Tibial artery (tissue), 4 donors: ENCODE results near the gene BLACAT1.

Source experiments
- DNase-seq, 2 donors: peaks; one replicate each; pipeline ENCODE4 v3.0.0-alpha.2; 2019
- H3K27ac ChIP-seq, 2 donors: fragments of 200-600 bp; sonication (generic) in 1 of 2; 1 replicate in 1 of 2; 2 replicates in 1 of 2; pipeline ENCODE4 v1.5.1; 2018 to 2019; ENCODE audit warnings: mild to moderate bottlenecking in 1 of 2
- H3K27me3 ChIP-seq, 2 donors: fragments of 200-600 bp; sonication (generic) in 1 of 2; one replicate each; pipeline versions ENCODE4 v1.5.1 to v1.6.0; 2016 to 2019
- H3K36me3 ChIP-seq, 3 donors: fragments of 200-600 bp; sonication (generic) in 2 of 3; one replicate each; pipeline ENCODE4 v1.5.1; 2016 to 2019; ENCODE audit warnings: mild to moderate bottlenecking in 2 of 3
- H3K4me1 ChIP-seq, 4 donors: fragments of 200-600 bp; sonication (generic) in 2 of 4; 1 replicate in 3 of 4; 2 replicates in 1 of 4; pipeline ENCODE4 v1.5.1; 2016 to 2019
- H3K4me3 ChIP-seq, 2 donors: fragments of 200-600 bp; sonication (generic) in 1 of 2; 1 replicate in 1 of 2; 2 replicates in 1 of 2; pipeline ENCODE4 v1.5.1; 2018 to 2019; ENCODE audit warnings: mild to moderate bottlenecking in 2 of 2
- H3K9me3 ChIP-seq, 3 donors: fragments of 200-600 bp; sonication (generic) in 1 of 3; one replicate each; pipeline ENCODE4 v1.5.1; 2016 to 2019
- CTCF ChIP-seq, 2 experiments: fragments of 200-600 bp in 1 of 2; fragments of 450-650 bp in 1 of 2; IDR thresholded peaks; one replicate each; pipeline ENCODE4 v1.5.1; 2017 to 2019; ENCODE audit warnings: antibody characterized with exemption in 2 of 2, mild to moderate bottlenecking in 1 of 2, moderate library complexity in 1 of 2
- intact Hi-C: fragments of 100-400 bp; cut with DNase I; formaldehyde crosslinking; loops from one replicate; pipeline ENCODE4 v1.15.0; 2023; ENCODE audit warnings: low total_unique reads

Gene BLACAT1

GRCh38 chr1:205452364-205452763 lies 3.5 kb downstream of the BLACAT1 start:
- peaks cover 0 to 35% (median 19%) of the 10 kb centered on the region in 4 donors for H3K4me1 ChIP-seq
- H3K4me3 ChIP-seq, result no peak overlapping the region
- peaks cover 0 to 90% of the 10 kb centered on the region in 2 donors for H3K27me3 ChIP-seq
- H3K9me3 ChIP-seq, result no peaks in the 10 kb centered on the region
- no peaks in the 10 kb centered on the region for H3K36me3 ChIP-seq
- intact Hi-C loops, result no loop called here
- H3K27ac ChIP-seq, result no peak overlapping the region
- TF ChIP-seq CTCF (IDR thresholded peaks at IDR 0.05), result no peak
- DNase-seq, result no peak

- Histone ChIP-seq H3K27ac (no peak overlapping the region), H3K36me3 (no peaks in the 10 kb centered on the region), H3K4me3 (no peak overlapping the region), H3K9me3 (no peaks in the 10 kb centered on the region), H3K4me1 (peaks cover 0 to 31% (median 14%) of the 10 kb centered on the region in 4 donors), H3K27me3 (peaks cover 0 to 84% of the 10 kb centered on the region in 2 donors)
- intact Hi-C loops, result no loop called here
- no peak for TF ChIP-seq CTCF (IDR thresholded peaks at IDR 0.05)
- no peak for DNase-seq
These were observed 4.1 kb downstream of the BLACAT1 start for GRCh38 chr1:205451759-205452164.

- H3K9me3 ChIP-seq, result no peaks in the 10 kb centered on the region
- no peak overlapping the region for H3K4me3 ChIP-seq
- no peak for DNase-seq
- TF ChIP-seq CTCF (IDR thresholded peaks at IDR 0.05), result no peak
- peaks cover 0 to 79% of the 10 kb centered on the region in 2 donors for H3K27me3 ChIP-seq
- H3K36me3 ChIP-seq, result no peaks in the 10 kb centered on the region
- intact Hi-C loops, result no loop called here
- H3K27ac ChIP-seq, result no peak overlapping the region
- H3K4me1 ChIP-seq, result peaks cover 0 to 26% (median 8%) of the 10 kb centered on the region in 4 donors
These were observed 4.6 kb downstream of the BLACAT1 start for GRCh38 chr1:205451202-205451601.

- Histone ChIP-seq H3K4me1 (peaks cover 0 to 20% (median 2%) of the 10 kb centered on the region in 4 donors), H3K27ac (no peak overlapping the region), H3K27me3 (peaks cover 0 to 71% of the 10 kb centered on the region in 2 donors), H3K4me3 (no peak overlapping the region), H3K36me3 (no peaks in the 10 kb centered on the region), H3K9me3 (no peaks in the 10 kb centered on the region)
- TF ChIP-seq CTCF (IDR thresholded peaks at IDR 0.05), result no peak
- intact Hi-C loops, result no loop called here
- DNase-seq, result no peak
These were observed 5.4 kb downstream of the BLACAT1 start for GRCh38 chr1:205450448-205450847.

GRCh38 chr1:205449750-205450443 lies 5.9 kb downstream of the BLACAT1 start:
- H3K4me3 ChIP-seq, result no peak overlapping the region
- peaks cover 0 to 65% of the 10 kb centered on the region in 2 donors for H3K27me3 ChIP-seq
- no peak for TF ChIP-seq CTCF (IDR thresholded peaks at IDR 0.05)
- no peaks in the 10 kb centered on the region for H3K9me3 ChIP-seq
- intact Hi-C loops, result no loop called here
- no peak for DNase-seq
- H3K4me1 ChIP-seq, result peaks cover 0 to 22% (median 5%) of the 10 kb centered on the region in 4 donors
- no peak overlapping the region for H3K27ac ChIP-seq
- H3K36me3 ChIP-seq, result no peaks in the 10 kb centered on the region
